CD4-positive, alpha-beta T cell (primary cell): ENCODE results near the gene PITPNB. TPM values are rescaled to one million over a fixed set of nuclear protein-coding genes. Genes with fewer than 3 reads are reported as not detected.

Experiments
- ATAC-seq: fragments of 200-7000 bp; cut with Tn5 transposase; one replicate; pipeline ENCODE4 v1.10.0; 2022; ENCODE audit warnings: mild to moderate bottlenecking; ENCODE audit not compliant: poor library complexity
- CTCF ChIA-PET: fragments of 350-600 bp; sonication (Branson Sonifier 250); formaldehyde crosslinking; loops from one replicate; lab custom pipeline; 2021; ENCODE audit warnings: antibody characterized with exemption, inconsistent platforms; lab: Charles Lee
- POLR2A ChIA-PET: fragments of 350-600 bp; sonication (Branson Sonifier 250); formaldehyde crosslinking; loops from one replicate; lab custom pipeline; 2021; ENCODE audit warnings: antibody characterized with exemption, inconsistent platforms; lab: Charles Lee
- DNase-seq, 14 experiments: peaks; one replicate each; pipeline ENCODE4 v3.0.0-alpha.2; 2013 to 2020; ENCODE audit warnings: mixed read lengths in 2 of 14
- H3K27ac ChIP-seq, 2 donors: one replicate each; pipeline versions ENCODE4 v1.5.1 to v1.7.0; 2013; ENCODE audit warnings: low read length in 2 of 2, low read depth in 1 of 2, mild to moderate bottlenecking in 1 of 2
- H3K27me3 ChIP-seq, 2 experiments: 1 replicate in 1 of 2; 2 replicates in 1 of 2; pipeline versions ENCODE4 v1.6.1 to v1.7.0; 2013; ENCODE audit warnings: low read length in 2 of 2, control low read depth in 1 of 2, mild to moderate bottlenecking in 1 of 2, moderate library complexity in 1 of 2; ENCODE audit not compliant: insufficient read depth in 2 of 2, control insufficient read depth in 1 of 2
- H3K36me3 ChIP-seq: one replicate; pipeline ENCODE4 v1.6.1; 2013; ENCODE audit warnings: low read length, control low read depth; ENCODE audit not compliant: insufficient read depth
- H3K4me1 ChIP-seq: one replicate; pipeline ENCODE4 v1.6.1; 2013; ENCODE audit warnings: low read length, control low read depth; ENCODE audit not compliant: insufficient read depth
- H3K4me3 ChIP-seq: one replicate; pipeline ENCODE4 v1.5.1; 2013; ENCODE audit warnings: mild to moderate bottlenecking, low read length, moderate library complexity
- H3K9me3 ChIP-seq, 2 experiments: 1 replicate in 1 of 2; 2 replicates in 1 of 2; pipeline versions ENCODE4 v1.6.1 to v1.7.0; 2013; ENCODE audit warnings: low read length in 2 of 2, mild to moderate bottlenecking in 2 of 2, control low read depth in 1 of 2, moderate library complexity in 1 of 2; ENCODE audit not compliant: control insufficient read depth in 1 of 2, insufficient read depth in 1 of 2
- H3K27ac Mint-ChIP-seq: one replicate; pipeline ENCODE4 v1.8.0; 2020; ENCODE audit warnings: mixed read lengths
- H3K27me3 Mint-ChIP-seq: one replicate; pipeline ENCODE4 v1.8.0; 2021; ENCODE audit warnings: mixed read lengths
- H3K36me3 Mint-ChIP-seq: one replicate; pipeline ENCODE4 v1.8.0; 2021; ENCODE audit warnings: low read depth, mixed read lengths
- H3K4me1 Mint-ChIP-seq: one replicate; pipeline ENCODE4 v1.8.0; 2021; ENCODE audit warnings: low read depth, mixed read lengths
- H3K4me3 Mint-ChIP-seq: one replicate; pipeline ENCODE4 v1.8.0; 2020; ENCODE audit warnings: mild to moderate bottlenecking, mixed read lengths
- H3K9me3 Mint-ChIP-seq: one replicate; pipeline ENCODE4 v1.8.0; 2020; ENCODE audit warnings: mixed read lengths
- CTCF ChIP-seq: fragments of 200-600 bp; IDR thresholded peaks from one replicate; pipeline ENCODE4 v1.8.0; 2022; ENCODE audit warnings: antibody characterized with exemption, mild to moderate bottlenecking
- intact Hi-C, 2 experiments: fragments of 100-400 bp; cut with DNase I in 1 of 2; cut with micrococcal nuclease in 1 of 2; formaldehyde crosslinking; loops; one replicate each; pipeline versions ENCODE4 v1.15.1 to v1.9.0; 2023 to 2025; cut with DNase I, micrococcal nuclease
- total RNA-seq, 174 experiments: library from RNA in 2 of 174; stranded (reverse) in 2 of 174; gene quantifications; one replicate each; pipeline ENCODE4 v1.2.3 and lab custom pipeline; 2021 to 2026

PITPNB gene
- total RNA-seq, 2 experiments from 2014 or later: 37.6 to 38.7 TPM

- CTCF ChIA-PET: no interaction called here
- Histone ChIP-seq H3K36me3 (no peaks in the 10 kb centered on the region), H3K4me3 (no peak overlapping the region), H3K9me3 (no peaks in the 10 kb centered on the region), H3K27me3 (no peaks in the 10 kb centered on the region), H3K4me1 (no peaks in the 10 kb centered on the region), H3K27ac (no peak overlapping the region)
- H3K9me3 Mint-ChIP-seq: no peaks in the 10 kb centered on the region
- H3K27me3 Mint-ChIP-seq: no peaks in the 10 kb centered on the region
- no peak overlapping the region for H3K4me3 Mint-ChIP-seq
- no peak overlapping the region for H3K27ac Mint-ChIP-seq
- ATAC-seq: no peak
- no peak for TF ChIP-seq CTCF
- intact Hi-C loops: no loop called here
- peaks cover 13% of the 10 kb centered on the region for H3K36me3 Mint-ChIP-seq
- no peak for DNase-seq
- POLR2A ChIA-PET: no interaction called here
- no peaks in the 10 kb centered on the region for H3K4me1 Mint-ChIP-seq
These were observed 43.4 kb upstream of the PITPNB start for GRCh38 chr22:27962268-27963044.

DNA sequence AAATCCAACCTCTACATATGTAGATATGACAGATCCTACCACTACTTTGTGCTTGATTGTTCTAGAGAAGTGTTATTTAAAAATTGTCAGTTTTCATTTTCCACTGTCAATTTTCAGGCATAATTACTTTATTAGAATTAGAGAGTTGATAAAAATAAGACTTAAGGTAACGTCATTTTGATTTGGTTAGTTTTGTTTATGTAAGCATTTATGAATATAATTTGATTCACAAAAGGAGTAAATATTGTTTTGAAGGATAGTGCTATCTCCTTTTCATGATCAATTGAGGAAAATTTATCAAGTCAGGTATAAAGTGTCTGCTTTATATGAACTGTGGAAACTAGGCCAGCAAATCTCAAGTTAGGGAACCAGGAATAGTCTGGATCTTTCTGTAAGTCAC lies 42.6 kb upstream of the PITPNB start:
- no peak overlapping the region for H3K4me3 ChIP-seq
- ChIA-PET CTCF (no interaction called here), POLR2A (no interaction called here)
- H3K4me1 ChIP-seq: no peaks in the 10 kb centered on the region
- peaks cover 15% of the 10 kb centered on the region for H3K36me3 Mint-ChIP-seq
- H3K36me3 ChIP-seq: no peaks in the 10 kb centered on the region
- no peak overlapping the region for H3K27ac ChIP-seq
- no peaks in the 10 kb centered on the region for H3K4me1 Mint-ChIP-seq
- H3K27me3 Mint-ChIP-seq: no peaks in the 10 kb centered on the region
- DNase-seq (no peak), ATAC-seq (no peak)
- H3K27ac Mint-ChIP-seq: no peak overlapping the region
- H3K27me3 ChIP-seq: no peaks in the 10 kb centered on the region
- TF ChIP-seq CTCF: no peak
- no peak overlapping the region for H3K4me3 Mint-ChIP-seq
- no peaks in the 10 kb centered on the region for H3K9me3 Mint-ChIP-seq
- intact Hi-C loops: no loop called here
- H3K9me3 ChIP-seq: no peaks in the 10 kb centered on the region

GRCh38 chr22:27961182-27961581 lies 42.1 kb upstream of the PITPNB start:
- CTCF ChIA-PET: no interaction called here
- H3K27ac ChIP-seq: no peak overlapping the region
- no peaks in the 10 kb centered on the region for H3K9me3 Mint-ChIP-seq
- DNase-seq: no peak
- H3K4me1 ChIP-seq: no peaks in the 10 kb centered on the region
- no peaks in the 10 kb centered on the region for H3K27me3 Mint-ChIP-seq
- H3K4me1 Mint-ChIP-seq: no peaks in the 10 kb centered on the region
- no peak overlapping the region for H3K4me3 Mint-ChIP-seq
- no peak overlapping the region for H3K27ac Mint-ChIP-seq
- intact Hi-C loops: no loop called here
- H3K36me3 Mint-ChIP-seq: peaks cover 15% of the 10 kb centered on the region
- no peak for TF ChIP-seq CTCF
- H3K27me3 ChIP-seq: no peaks in the 10 kb centered on the region
- H3K9me3 ChIP-seq: no peaks in the 10 kb centered on the region
- POLR2A ChIA-PET: no interaction called here
- H3K4me3 ChIP-seq: no peak overlapping the region
- no peaks in the 10 kb centered on the region for H3K36me3 ChIP-seq
- ATAC-seq: no peak
